RWPE2 (cell line): ENCODE measurements around the gene PRSS21.

Experiments
- ATAC-seq: fragments of 200-7000 bp; cut with Tn5 transposase; 3 replicates; pipeline ENCODE4 v1.9.1; 2021; ENCODE audit warnings: low read depth
- DNase-seq: peaks from one replicate; pipeline ENCODE4 v3.0.0-alpha.2; 2020; ENCODE audit warnings: low spot score
- H3K27ac ChIP-seq: fragments of 450-650 bp; 2 replicates; pipeline ENCODE4 v1.5.1; 2017; ENCODE audit warnings: mild to moderate bottlenecking; ENCODE audit not compliant: poor library complexity, severe bottlenecking
- H3K27me3 ChIP-seq: fragments of 250-450 bp; sonication (Bioruptor Pico); 2 replicates; pipeline ENCODE4 v1.5.1; 2021; ENCODE audit warnings: mild to moderate bottlenecking, moderate library complexity; ENCODE audit not compliant: insufficient read depth, poor library complexity, severe bottlenecking
- H3K36me3 ChIP-seq: fragments of 250-450 bp; sonication (Bioruptor Pico); 2 replicates; pipeline ENCODE4 v1.5.1; 2020; ENCODE audit warnings: low read depth, mild to moderate bottlenecking, moderate library complexity
- H3K4me1 ChIP-seq: fragments of 250-450 bp; sonication (Bioruptor Pico); 2 replicates; pipeline ENCODE4 v1.5.1; 2021; ENCODE audit warnings: mild to moderate bottlenecking, moderate library complexity; ENCODE audit not compliant: insufficient read depth, poor library complexity, severe bottlenecking
- H3K4me3 ChIP-seq: fragments of 250-450 bp; sonication (Bioruptor Pico); 2 replicates; pipeline ENCODE4 v1.5.1; 2021; ENCODE audit warnings: mild to moderate bottlenecking, moderate library complexity; ENCODE audit not compliant: severe bottlenecking
- H3K9me3 ChIP-seq: fragments of 250-450 bp; sonication (Bioruptor Pico); 2 replicates; pipeline ENCODE4 v1.5.1; 2021; ENCODE audit warnings: mild to moderate bottlenecking, moderate library complexity; ENCODE audit not compliant: severe bottlenecking
- CTCF ChIP-seq: fragments of 450-650 bp; IDR thresholded peaks from one replicate; pipeline ENCODE4 v1.5.1; 2017; ENCODE audit warnings: mild to moderate bottlenecking, moderate library complexity; ENCODE audit not compliant: poor library complexity, severe bottlenecking

The PRSS21 gene

GRCh38 chr16:2769675-2770056, 47.4 kb upstream of the PRSS21 start:
- Histone ChIP-seq H3K27ac (peak overlapping the region; percentile 88), H3K27me3 (no peaks in the 10 kb centered on the region), H3K9me3 (no peaks in the 10 kb centered on the region), H3K4me1 (peaks cover 38% of the 10 kb centered on the region), H3K4me3 (no peak overlapping the region), H3K36me3 (peaks cover 96% of the 10 kb centered on the region)
- TF ChIP-seq CTCF: no peak
- ATAC-seq (peak; percentile 88), DNase-seq (peak; percentile 94)

- Histone ChIP-seq H3K27me3 (no peaks in the 10 kb centered on the region), H3K36me3 (peaks cover 96% of the 10 kb centered on the region), H3K27ac (peak overlapping the region; percentile 88), H3K9me3 (no peaks in the 10 kb centered on the region), H3K4me1 (peaks cover 38% of the 10 kb centered on the region), H3K4me3 (no peak overlapping the region)
- TF ChIP-seq CTCF: peak; percentile 25
- ATAC-seq: no peak
- no peak for DNase-seq
Observed at GRCh38 chr16:2770057-2770951, 46.7 kb upstream of the PRSS21 start.

GRCh38 chr16:2771496-2772402, 45.3 kb upstream of the PRSS21 start:
- peak overlapping the region; percentile 88 for H3K27ac ChIP-seq
- peaks cover 92% of the 10 kb centered on the region for H3K36me3 ChIP-seq
- no peak overlapping the region for H3K4me3 ChIP-seq
- no peak for TF ChIP-seq CTCF
- H3K9me3 ChIP-seq: no peaks in the 10 kb centered on the region
- H3K27me3 ChIP-seq: no peaks in the 10 kb centered on the region
- DNase-seq (no peak), ATAC-seq (no peak)
- peaks cover 42% of the 10 kb centered on the region for H3K4me1 ChIP-seq

GRCh38 chr16:2773188-2773968, 43.7 kb upstream of the PRSS21 start:
- peaks cover 33% of the 10 kb centered on the region for H3K4me1 ChIP-seq
- peaks cover 76% of the 10 kb centered on the region for H3K36me3 ChIP-seq
- H3K9me3 ChIP-seq: no peaks in the 10 kb centered on the region

More at GRCh38 chr16:2773188-2773968, 43.7 kb upstream of the PRSS21 start:
- Histone ChIP-seq H3K27ac (peak overlapping the region; percentile 88), H3K4me3 (no peak overlapping the region), H3K27me3 (no peaks in the 10 kb centered on the region)
- ATAC-seq (no peak), DNase-seq (no peak)
- TF ChIP-seq CTCF: no peak
